Natural killer cell (primary cell): ENCODE data around the gene SH3GL3. TPM values are rescaled to one million over a fixed set of nuclear protein-coding genes. Genes with fewer than 3 reads are reported as not detected.

Experiments
- ATAC-seq, 3 donors: fragments of 150-1000 bp in 2 of 3; fragments of 200-7000 bp in 1 of 3; cut with Tn5 transposase; 1 replicate in 1 of 3; 2 replicates in 2 of 3; pipeline ENCODE4 v1.10.0; 2021; ENCODE audit warnings: mild to moderate bottlenecking in 2 of 3, moderate library complexity in 2 of 3
- DNase-seq, 2 donors: peaks; one replicate each; pipeline versions ENCODE4 v3.0.0 to v3.0.0-alpha.2; 2013 to 2021; ENCODE audit warnings: mixed read lengths in 1 of 2
- H3K27ac ChIP-seq: one replicate; pipeline ENCODE4 v1.5.1; 2013; ENCODE audit warnings: mild to moderate bottlenecking, low read length
- H3K27me3 ChIP-seq: one replicate; pipeline ENCODE4 v1.6.1; 2013; ENCODE audit warnings: low read length; ENCODE audit not compliant: control insufficient read depth, insufficient read depth
- H3K36me3 ChIP-seq: one replicate; pipeline ENCODE4 v1.6.1; 2013; ENCODE audit warnings: low read length; ENCODE audit not compliant: control insufficient read depth, insufficient read depth
- H3K4me1 ChIP-seq: one replicate; pipeline ENCODE4 v1.6.1; 2013; ENCODE audit warnings: low read length; ENCODE audit not compliant: control insufficient read depth, insufficient read depth
- H3K4me3 ChIP-seq: one replicate; pipeline ENCODE4 v1.5.1; 2013; ENCODE audit warnings: low read length
- H3K9me3 ChIP-seq: one replicate; pipeline ENCODE4 v1.6.1; 2013; ENCODE audit warnings: low read length; ENCODE audit not compliant: control insufficient read depth, insufficient read depth
- H3K27ac Mint-ChIP-seq, 2 donors: one replicate each; pipeline ENCODE4 v1.8.0; 2022; ENCODE audit warnings: mild to moderate bottlenecking in 2 of 2, mixed read lengths in 2 of 2, moderate library complexity in 1 of 2
- H3K27me3 Mint-ChIP-seq, 2 donors: one replicate each; pipeline ENCODE4 v1.8.0; 2022; ENCODE audit warnings: low read depth in 2 of 2, mixed read lengths in 2 of 2
- H3K36me3 Mint-ChIP-seq: one replicate; pipeline ENCODE4 v1.8.0; 2022; ENCODE audit warnings: mixed read lengths
- H3K4me1 Mint-ChIP-seq, 2 donors: one replicate each; pipeline ENCODE4 v1.8.0; 2022; ENCODE audit warnings: mixed read lengths in 2 of 2
- H3K4me3 Mint-ChIP-seq: one replicate; pipeline ENCODE4 v1.8.0; 2022; ENCODE audit warnings: mild to moderate bottlenecking, moderate library complexity, mixed read lengths
- H3K9me3 Mint-ChIP-seq, 2 donors: one replicate each; pipeline ENCODE4 v1.8.0; 2022; ENCODE audit warnings: mixed read lengths in 2 of 2
- WGBS: methylation state at CpG from one replicate; pipeline ENCODE4 v1.1.7; 2013; ENCODE audit warnings: missing lambda C conversion rate; ENCODE audit not compliant: insufficient coverage; 5-methylcytosine and 5-hydroxymethylcytosine counted together
- intact Hi-C: fragments of 100-400 bp; cut with micrococcal nuclease; formaldehyde crosslinking; loops from one replicate; pipeline ENCODE4 v1.14.2; 2022
- total RNA-seq, 4 donors: library from RNA; stranded (reverse); fragments of 120-200 nt in 1 of 4; gene quantifications; one replicate each; pipeline versions ENCODE4 v1.2.3 to v1.2.4, GENCODE V29; 2013 to 2022
- TF ChIP-seq, protein P1 (sequence below): fragments of 200-600 bp; IDR thresholded peaks from one replicate; pipeline ENCODE4 v1.8.0; 2022; ENCODE audit warnings: antibody characterized with exemption

SH3GL3 gene
- total RNA-seq, 3 donors from 2014 or later (not counting 1 experiment from before 2014, with no cell fraction given), result not detected

GRCh38 chr15:83514584-83514983 lies 67.4 kb downstream of the SH3GL3 start:
- TF ChIP-seq, protein P1, sequence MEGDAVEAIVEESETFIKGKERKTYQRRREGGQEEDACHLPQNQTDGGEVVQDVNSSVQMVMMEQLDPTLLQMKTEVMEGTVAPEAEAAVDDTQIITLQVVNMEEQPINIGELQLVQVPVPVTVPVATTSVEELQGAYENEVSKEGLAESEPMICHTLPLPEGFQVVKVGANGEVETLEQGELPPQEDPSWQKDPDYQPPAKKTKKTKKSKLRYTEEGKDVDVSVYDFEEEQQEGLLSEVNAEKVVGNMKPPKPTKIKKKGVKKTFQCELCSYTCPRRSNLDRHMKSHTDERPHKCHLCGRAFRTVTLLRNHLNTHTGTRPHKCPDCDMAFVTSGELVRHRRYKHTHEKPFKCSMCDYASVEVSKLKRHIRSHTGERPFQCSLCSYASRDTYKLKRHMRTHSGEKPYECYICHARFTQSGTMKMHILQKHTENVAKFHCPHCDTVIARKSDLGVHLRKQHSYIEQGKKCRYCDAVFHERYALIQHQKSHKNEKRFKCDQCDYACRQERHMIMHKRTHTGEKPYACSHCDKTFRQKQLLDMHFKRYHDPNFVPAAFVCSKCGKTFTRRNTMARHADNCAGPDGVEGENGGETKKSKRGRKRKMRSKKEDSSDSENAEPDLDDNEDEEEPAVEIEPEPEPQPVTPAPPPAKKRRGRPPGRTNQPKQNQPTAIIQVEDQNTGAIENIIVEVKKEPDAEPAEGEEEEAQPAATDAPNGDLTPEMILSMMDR, result no peak
- ATAC-seq (no peak), DNase-seq (no peak)
- Mint-ChIP-seq H3K4me1 (no peaks in the 10 kb centered on the region), H3K27me3 (peaks cover 6 to 21% of the 10 kb centered on the region in 2 donors), H3K9me3 (peaks cover 0 to 3% of the 10 kb centered on the region in 2 donors), H3K27ac (no peak overlapping the region), H3K4me3 (no peak overlapping the region), H3K36me3 (no peaks in the 10 kb centered on the region)
- intact Hi-C loops, result no loop called here
- Histone ChIP-seq H3K9me3 (no peaks in the 10 kb centered on the region), H3K4me3 (no peak overlapping the region), H3K4me1 (no peaks in the 10 kb centered on the region), H3K27ac (no peak overlapping the region), H3K27me3 (no peaks in the 10 kb centered on the region), H3K36me3 (no peaks in the 10 kb centered on the region)
- 75% methylated on average over 4 of the region's 4 CpGs for WGBS

- ATAC-seq, result no peak
- H3K27ac Mint-ChIP-seq, result no peak overlapping the region
- no peak overlapping the region for H3K4me3 ChIP-seq
- peaks cover 6 to 26% of the 10 kb centered on the region in 2 donors for H3K27me3 Mint-ChIP-seq
- H3K4me1 Mint-ChIP-seq, result no peaks in the 10 kb centered on the region
- no peak overlapping the region for H3K4me3 Mint-ChIP-seq
- H3K9me3 Mint-ChIP-seq, result peaks cover 0 to 3% of the 10 kb centered on the region in 2 donors
- H3K36me3 Mint-ChIP-seq, result no peaks in the 10 kb centered on the region
- H3K36me3 ChIP-seq, result no peaks in the 10 kb centered on the region
- no peaks in the 10 kb centered on the region for H3K4me1 ChIP-seq
- WGBS, result 85% methylated on average over 4 of the region's 4 CpGs
- no peak for DNase-seq
- no peak overlapping the region for H3K27ac ChIP-seq
- TF ChIP-seq, protein P1, result no peak
- intact Hi-C loops, result no loop called here
- H3K9me3 ChIP-seq, result no peaks in the 10 kb centered on the region
- H3K27me3 ChIP-seq, result peaks cover 3% of the 10 kb centered on the region
These were observed 68.0 kb downstream of the SH3GL3 start for GRCh38 chr15:83515164-83515563.

- no peak for DNase-seq
- Histone ChIP-seq H3K4me1 (no peaks in the 10 kb centered on the region), H3K36me3 (no peaks in the 10 kb centered on the region), H3K27ac (no peak overlapping the region), H3K27me3 (peaks cover 3% of the 10 kb centered on the region), H3K4me3 (no peak overlapping the region), H3K9me3 (no peaks in the 10 kb centered on the region)
- no peaks in the 10 kb centered on the region for H3K36me3 Mint-ChIP-seq
- no peak overlapping the region for H3K4me3 Mint-ChIP-seq
- WGBS, result 100% methylated on average over 2 of the region's 2 CpGs
- H3K9me3 Mint-ChIP-seq, result peaks cover 4 to 5% of the 10 kb centered on the region in 2 donors
- no peaks in the 10 kb centered on the region for H3K4me1 Mint-ChIP-seq
- H3K27me3 Mint-ChIP-seq, result peaks cover 10 to 41% of the 10 kb centered on the region in 2 donors
- TF ChIP-seq, protein P1, result no peak
- ATAC-seq, result no peak
- H3K27ac Mint-ChIP-seq, result no peak overlapping the region
- intact Hi-C loops, result no loop called here
These were observed 69.8 kb downstream of the SH3GL3 start for GRCh38 chr15:83516935-83517334.

- H3K36me3 Mint-ChIP-seq, result peaks cover 8% of the 10 kb centered on the region
- Histone ChIP-seq H3K27ac (no peak overlapping the region), H3K9me3 (peaks cover 12% of the 10 kb centered on the region), H3K4me1 (no peaks in the 10 kb centered on the region), H3K4me3 (no peak overlapping the region), H3K27me3 (no peaks in the 10 kb centered on the region), H3K36me3 (no peaks in the 10 kb centered on the region)
- no peak overlapping the region for H3K27ac Mint-ChIP-seq
- H3K9me3 Mint-ChIP-seq, result peaks cover 8 to 15% of the 10 kb centered on the region in 2 donors
- no peaks in the 10 kb centered on the region for H3K4me1 Mint-ChIP-seq
- intact Hi-C loops, result no loop called here
- TF ChIP-seq, protein P1, result no peak
- H3K4me3 Mint-ChIP-seq, result no peak overlapping the region
- ATAC-seq, result no peak
- WGBS, result 94% methylated on average over 2 of the region's 2 CpGs
- H3K27me3 Mint-ChIP-seq, result peaks cover 4 to 20% of the 10 kb centered on the region in 2 donors
- no peak for DNase-seq
These were observed 79.2 kb downstream of the SH3GL3 start for GRCh38 chr15:83526319-83526718.
